Activated naive CD4-positive, alpha-beta T cell treated with anti-CD3 and anti-CD28 coated beads, Interleukin-2, amount 50 U/mL, for 24 hours (primary cell): ENCODE measurements around the gene GRID1.
"Not testable (repeated sequence)": the region's sequence is repeated elsewhere in the genome, so short reads cannot be mapped to it uniquely, and the experiment has no call there.

Source experiments
- H3K27ac Mint-ChIP-seq: one replicate; pipeline ENCODE4 v1.8.0; 2021; ENCODE audit warnings: mild to moderate bottlenecking, mixed read lengths
- H3K27me3 Mint-ChIP-seq: one replicate; pipeline ENCODE4 v1.8.0; 2021; ENCODE audit warnings: mixed read lengths
- H3K36me3 Mint-ChIP-seq: one replicate; pipeline ENCODE4 v1.8.0; 2021; ENCODE audit warnings: mixed read lengths
- H3K4me1 Mint-ChIP-seq: one replicate; pipeline ENCODE4 v1.8.0; 2021; ENCODE audit warnings: mixed read lengths
- H3K4me3 Mint-ChIP-seq: one replicate; pipeline ENCODE4 v1.8.0; 2021; ENCODE audit warnings: mild to moderate bottlenecking, mixed read lengths
- H3K9me3 Mint-ChIP-seq: one replicate; pipeline ENCODE4 v1.8.0; 2021; ENCODE audit warnings: mixed read lengths

The GRID1 gene

DNA sequence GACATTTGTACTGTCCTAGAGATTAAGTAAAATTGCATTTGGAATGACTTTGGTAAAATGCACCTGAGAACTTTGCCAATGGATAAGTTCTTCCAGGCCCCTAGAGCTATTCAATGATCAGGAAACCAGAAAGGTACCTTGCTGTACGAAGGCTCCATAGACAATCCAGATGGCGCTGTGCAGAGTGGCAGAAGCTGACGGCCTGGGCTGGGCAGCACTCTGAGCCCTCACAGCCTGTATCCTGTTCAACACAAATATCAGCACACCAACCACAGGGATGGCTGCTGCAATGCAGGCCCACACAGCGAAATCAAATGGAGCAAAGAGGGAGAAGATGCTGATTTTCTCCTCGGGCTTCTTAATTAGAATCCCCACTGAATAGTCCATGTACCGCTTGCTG is 642.4 kb downstream of the GRID1 start:
- no peaks in the 10 kb centered on the region for H3K36me3 Mint-ChIP-seq
- no peaks in the 10 kb centered on the region for H3K27me3 Mint-ChIP-seq
- no peaks in the 10 kb centered on the region for H3K4me1 Mint-ChIP-seq
- no peak overlapping the region for H3K4me3 Mint-ChIP-seq
- H3K9me3 Mint-ChIP-seq, result no peaks in the 10 kb centered on the region
- H3K27ac Mint-ChIP-seq, result no peak overlapping the region

DNA sequence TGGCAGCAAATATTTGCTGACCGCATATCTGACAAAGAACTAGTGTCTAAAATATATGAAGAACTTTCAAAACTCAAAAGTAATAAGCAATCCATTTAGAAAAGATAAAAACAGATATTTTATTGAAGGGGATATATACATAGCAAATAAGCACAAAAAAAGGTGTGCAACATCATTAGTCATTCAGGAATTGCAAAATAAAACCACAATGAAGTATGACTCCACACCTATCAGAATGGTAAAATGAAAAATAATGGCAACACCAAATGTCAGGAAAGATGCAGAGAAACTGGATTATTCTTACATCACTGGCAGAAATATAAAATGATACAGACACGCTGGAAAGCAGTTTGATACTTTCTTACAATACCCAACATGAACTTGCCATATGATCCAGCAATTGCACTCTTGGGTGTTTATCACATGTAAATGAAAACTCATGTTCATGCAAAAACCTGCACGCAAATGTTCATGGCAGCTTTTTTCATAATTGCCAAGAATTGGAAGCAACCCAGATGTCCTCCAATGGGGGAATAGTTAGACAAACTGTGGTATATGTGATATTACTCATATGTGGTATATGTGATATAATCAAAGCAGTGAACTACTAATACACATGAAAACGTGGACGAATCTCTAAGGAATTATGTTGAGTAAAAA is 645.5 kb downstream of the GRID1 start:
- Mint-ChIP-seq H3K36me3 (no peaks in the 10 kb centered on the region), H3K27ac (no peak overlapping the region), H3K4me3 (no peak overlapping the region), H3K27me3 (no peaks in the 10 kb centered on the region), H3K4me1 (no peaks in the 10 kb centered on the region), H3K9me3 (no peaks in the 10 kb centered on the region)

DNA sequence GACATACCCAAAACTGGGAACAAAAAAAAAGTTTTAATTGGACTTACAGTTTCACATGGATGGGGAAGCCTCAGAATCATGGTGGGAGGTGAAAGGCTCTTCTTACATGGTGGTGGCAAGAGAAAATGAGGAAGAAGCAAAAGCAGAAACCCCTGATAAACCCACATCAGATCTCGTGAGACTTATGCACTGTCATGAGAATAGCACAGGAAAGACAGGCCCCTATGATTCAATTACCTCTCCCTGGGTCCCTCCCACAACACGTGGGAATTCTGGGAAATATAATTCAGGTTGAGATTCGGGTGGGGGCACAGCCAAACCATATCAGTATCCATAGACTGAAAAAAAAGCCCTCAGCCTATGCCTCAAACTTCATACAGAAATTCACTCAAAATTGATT is 647.2 kb downstream of the GRID1 start:
- H3K36me3 Mint-ChIP-seq, result no peaks in the 10 kb centered on the region
- H3K4me1 Mint-ChIP-seq, result no peaks in the 10 kb centered on the region
- H3K27ac Mint-ChIP-seq, result no peak overlapping the region
- no peak overlapping the region for H3K4me3 Mint-ChIP-seq
- H3K27me3 Mint-ChIP-seq, result no peaks in the 10 kb centered on the region
- H3K9me3 Mint-ChIP-seq, result no peaks in the 10 kb centered on the region

DNA sequence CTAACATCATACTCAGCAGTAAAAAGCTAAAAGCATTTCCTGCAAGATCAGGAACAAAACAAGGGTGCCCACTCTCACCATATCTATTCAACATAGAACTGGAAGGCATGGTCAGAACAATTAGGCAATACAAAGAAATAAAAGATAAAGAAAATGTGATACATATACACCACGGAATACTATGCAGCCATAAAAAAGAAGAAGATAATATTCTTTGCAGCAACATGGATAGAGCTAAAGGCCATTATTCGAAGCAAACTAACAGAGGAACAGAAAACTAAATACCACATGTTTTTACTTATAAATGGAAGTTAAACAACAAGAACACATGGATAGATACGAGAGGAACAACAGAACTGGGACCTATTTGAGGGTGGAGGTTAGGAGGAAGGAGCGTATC is 652.7 kb downstream of the GRID1 start:
- Mint-ChIP-seq H3K4me1 (no peaks in the 10 kb centered on the region), H3K36me3 (no peaks in the 10 kb centered on the region), H3K4me3 (no peak overlapping the region), H3K27ac (no peak overlapping the region), H3K27me3 (no peaks in the 10 kb centered on the region), H3K9me3 (peaks cover 15% of the 10 kb centered on the region)

DNA sequence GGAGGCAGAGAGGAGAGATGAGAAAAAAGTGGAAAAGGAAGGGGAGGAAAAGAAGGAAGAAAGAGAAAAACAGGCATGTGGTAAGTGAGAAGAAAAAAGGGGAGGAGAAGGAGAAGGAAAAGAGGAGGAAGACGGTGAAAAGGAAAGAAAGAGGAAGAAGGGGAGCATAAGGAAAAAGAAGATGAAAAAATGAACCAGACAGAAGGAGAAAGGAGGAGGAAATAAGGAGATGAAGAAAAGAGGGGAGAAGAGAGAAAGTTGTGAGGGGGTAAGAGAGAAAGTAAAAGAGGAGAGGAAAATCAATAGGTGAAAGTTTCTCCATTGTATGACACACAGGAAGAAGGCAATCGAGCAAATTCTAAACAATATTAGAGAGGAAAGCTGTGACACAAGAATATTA is 663.8 kb downstream of the GRID1 start:
- Mint-ChIP-seq H3K36me3 (no peaks in the 10 kb centered on the region), H3K4me3 (no peak overlapping the region), H3K4me1 (no peaks in the 10 kb centered on the region), H3K27ac (no peak overlapping the region), H3K9me3 (no peaks in the 10 kb centered on the region), H3K27me3 (peaks cover 19% of the 10 kb centered on the region)

DNA sequence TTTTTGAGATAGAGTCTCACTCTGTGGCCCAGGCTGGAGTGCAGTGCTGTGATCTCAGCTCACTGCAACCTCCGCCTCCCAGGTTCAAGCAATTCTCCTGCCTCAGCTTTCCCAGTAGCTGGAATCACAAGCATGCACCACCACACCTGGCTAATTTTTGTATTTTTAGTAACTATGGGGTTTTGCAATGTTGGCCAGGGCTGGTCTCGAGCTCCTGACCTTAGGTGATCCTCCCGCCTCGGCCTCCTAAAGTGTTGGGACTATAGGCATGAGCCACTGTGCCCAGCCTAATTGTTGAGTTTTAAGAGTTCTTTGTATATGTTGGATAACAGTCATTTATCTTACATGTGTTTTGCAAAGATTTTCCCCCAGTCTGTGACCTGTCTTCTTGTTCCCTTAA is 667.5 kb downstream of the GRID1 start:
- H3K9me3 Mint-ChIP-seq, H3K4me1 Mint-ChIP-seq, H3K27ac Mint-ChIP-seq, H3K4me3 Mint-ChIP-seq, H3K36me3 Mint-ChIP-seq: not testable (repeated sequence)
- H3K27me3 Mint-ChIP-seq, result peaks cover 18% of the 10 kb centered on the region

DNA sequence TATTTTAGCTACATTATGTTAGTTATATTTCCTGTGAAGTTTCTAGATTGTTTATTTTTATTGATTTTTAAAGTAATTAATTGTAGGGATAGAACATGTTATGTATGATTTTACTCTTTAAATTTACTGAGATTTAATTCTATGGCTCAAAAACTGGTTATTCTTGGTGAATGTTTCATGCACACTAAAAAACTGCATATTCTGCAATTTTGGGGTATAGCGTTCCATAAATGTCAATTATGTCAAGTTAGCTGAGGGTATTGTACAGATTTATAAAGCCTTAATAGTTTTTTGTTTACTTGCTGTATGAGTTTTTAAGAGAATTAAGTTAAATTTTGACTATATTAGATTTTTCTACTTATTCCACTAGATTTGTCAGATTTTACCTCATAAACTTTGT is 669.7 kb downstream of the GRID1 start:
- peaks cover 5% of the 10 kb centered on the region for H3K9me3 Mint-ChIP-seq
- H3K4me1 Mint-ChIP-seq, result no peaks in the 10 kb centered on the region
- no peak overlapping the region for H3K27ac Mint-ChIP-seq
- H3K27me3 Mint-ChIP-seq, result peaks cover 15% of the 10 kb centered on the region
- H3K36me3 Mint-ChIP-seq, result no peaks in the 10 kb centered on the region
- no peak overlapping the region for H3K4me3 Mint-ChIP-seq

DNA sequence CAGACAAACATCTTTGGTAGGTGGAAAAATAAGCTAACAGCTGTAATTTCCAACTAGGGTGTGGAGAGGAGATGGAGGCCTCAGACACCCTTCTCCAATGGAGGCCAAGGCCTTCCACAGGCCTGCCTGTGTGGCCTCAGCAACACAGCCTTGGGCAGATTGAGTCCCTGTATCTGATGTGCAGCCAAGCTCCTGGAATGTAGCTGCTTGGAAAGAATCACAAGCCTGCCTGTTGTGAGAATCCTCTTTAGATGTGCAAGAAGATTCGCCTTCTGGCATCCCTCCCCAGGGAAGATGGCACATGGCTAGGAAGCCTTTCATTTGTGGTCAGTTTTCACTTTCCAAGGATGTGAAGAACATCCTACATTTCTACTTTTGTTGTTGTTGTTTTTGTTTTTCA is 684.0 kb downstream of the GRID1 start:
- no peak overlapping the region for H3K4me3 Mint-ChIP-seq
- H3K27me3 Mint-ChIP-seq, result peaks cover 2% of the 10 kb centered on the region
- H3K9me3 Mint-ChIP-seq, result no peaks in the 10 kb centered on the region
- H3K4me1 Mint-ChIP-seq, result no peaks in the 10 kb centered on the region
- H3K36me3 Mint-ChIP-seq, result no peaks in the 10 kb centered on the region
- H3K27ac Mint-ChIP-seq, result no peak overlapping the region

DNA sequence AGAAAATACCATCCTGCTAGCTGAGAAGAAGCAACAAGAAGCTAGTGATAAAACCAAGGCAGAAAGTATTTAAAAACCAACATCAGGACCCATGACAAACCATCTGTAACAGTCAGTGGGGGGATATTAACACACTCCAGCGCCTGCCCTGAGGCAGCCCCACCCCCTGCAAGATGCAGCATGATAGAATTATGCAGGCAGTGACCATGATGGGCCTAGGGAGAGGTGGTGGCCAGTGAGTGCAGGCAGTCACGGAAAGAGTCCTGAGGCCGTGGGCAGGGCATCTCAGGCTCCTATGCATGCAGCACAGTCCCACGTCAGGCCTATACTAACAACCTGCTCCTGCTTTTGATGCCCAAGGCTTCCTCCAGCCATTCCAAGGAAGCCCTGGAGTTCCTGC is 686.9 kb downstream of the GRID1 start:
- no peaks in the 10 kb centered on the region for H3K9me3 Mint-ChIP-seq
- no peaks in the 10 kb centered on the region for H3K36me3 Mint-ChIP-seq
- H3K27me3 Mint-ChIP-seq, result peaks cover 1% of the 10 kb centered on the region
- no peaks in the 10 kb centered on the region for H3K4me1 Mint-ChIP-seq
- no peak overlapping the region for H3K27ac Mint-ChIP-seq
- H3K4me3 Mint-ChIP-seq, result no peak overlapping the region

DNA sequence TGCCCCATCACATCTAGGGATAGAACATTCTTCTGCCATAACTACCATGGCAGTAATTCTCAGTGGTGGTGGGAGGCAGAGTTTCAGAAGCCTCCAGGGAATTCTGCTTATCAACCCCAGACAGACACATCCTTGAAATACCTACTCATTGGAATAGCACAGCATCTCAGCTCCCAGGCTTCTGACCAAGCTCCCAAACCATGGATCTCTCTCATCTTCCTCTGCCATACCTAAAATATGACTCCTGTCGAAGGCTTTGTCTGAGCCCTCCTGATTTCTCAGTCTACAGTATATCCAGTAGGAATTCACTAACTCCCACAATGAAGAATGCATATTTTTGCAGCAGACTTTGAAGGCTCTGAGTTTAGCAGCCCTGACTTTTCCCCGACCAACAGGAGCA is 687.5 kb downstream of the GRID1 start:
- H3K27ac Mint-ChIP-seq, result no peak overlapping the region
- no peaks in the 10 kb centered on the region for H3K36me3 Mint-ChIP-seq
- H3K9me3 Mint-ChIP-seq, result no peaks in the 10 kb centered on the region
- no peaks in the 10 kb centered on the region for H3K4me1 Mint-ChIP-seq
- peaks cover 1% of the 10 kb centered on the region for H3K27me3 Mint-ChIP-seq
- H3K4me3 Mint-ChIP-seq, result no peak overlapping the region

DNA sequence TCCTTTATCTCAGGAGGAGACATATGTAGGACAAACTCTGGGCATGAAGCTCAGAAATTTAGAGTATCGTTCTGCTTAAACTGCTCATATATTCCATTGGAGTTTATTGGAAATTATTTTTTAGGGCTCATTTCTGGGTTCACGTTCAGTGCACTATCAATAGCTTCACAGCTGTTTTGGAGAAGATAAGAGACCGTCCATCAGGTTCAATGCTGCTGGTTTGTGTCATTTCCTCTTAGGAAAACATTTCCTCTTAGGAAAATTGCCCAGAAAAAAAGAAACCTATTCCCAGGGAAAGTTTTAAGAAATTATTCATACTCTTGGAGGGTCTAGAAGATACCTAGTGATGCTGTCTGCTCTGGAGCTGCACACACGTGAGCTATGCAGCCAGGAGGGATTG is 691.7 kb downstream of the GRID1 start:
- Mint-ChIP-seq H3K27me3 (peaks cover 1% of the 10 kb centered on the region), H3K9me3 (no peaks in the 10 kb centered on the region), H3K4me1 (no peaks in the 10 kb centered on the region), H3K4me3 (no peak overlapping the region), H3K36me3 (peaks cover 4% of the 10 kb centered on the region), H3K27ac (no peak overlapping the region)

DNA sequence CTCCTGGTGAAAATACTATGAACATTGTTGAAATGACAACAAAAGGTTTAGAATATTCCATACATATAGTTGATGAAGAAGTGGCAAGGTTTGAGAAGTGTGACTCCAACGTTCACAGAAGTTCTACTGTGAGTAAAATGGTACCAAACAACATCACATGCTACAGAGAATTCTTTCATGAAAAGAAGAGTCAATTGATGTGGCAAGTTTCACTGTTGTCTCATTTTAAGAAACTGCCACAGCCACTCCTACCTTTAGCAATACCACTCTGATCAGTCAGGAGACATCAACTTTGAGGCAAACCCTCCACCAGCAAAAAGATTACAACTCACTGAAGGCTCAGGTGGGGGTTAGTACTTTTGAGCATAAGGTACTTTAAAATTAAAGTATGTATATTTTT is 693.3 kb downstream of the GRID1 start:
- no peaks in the 10 kb centered on the region for H3K9me3 Mint-ChIP-seq
- H3K4me1 Mint-ChIP-seq, result no peaks in the 10 kb centered on the region
- no peak overlapping the region for H3K4me3 Mint-ChIP-seq
- H3K27ac Mint-ChIP-seq, result no peak overlapping the region
- peaks cover 1% of the 10 kb centered on the region for H3K27me3 Mint-ChIP-seq
- peaks cover 4% of the 10 kb centered on the region for H3K36me3 Mint-ChIP-seq

DNA sequence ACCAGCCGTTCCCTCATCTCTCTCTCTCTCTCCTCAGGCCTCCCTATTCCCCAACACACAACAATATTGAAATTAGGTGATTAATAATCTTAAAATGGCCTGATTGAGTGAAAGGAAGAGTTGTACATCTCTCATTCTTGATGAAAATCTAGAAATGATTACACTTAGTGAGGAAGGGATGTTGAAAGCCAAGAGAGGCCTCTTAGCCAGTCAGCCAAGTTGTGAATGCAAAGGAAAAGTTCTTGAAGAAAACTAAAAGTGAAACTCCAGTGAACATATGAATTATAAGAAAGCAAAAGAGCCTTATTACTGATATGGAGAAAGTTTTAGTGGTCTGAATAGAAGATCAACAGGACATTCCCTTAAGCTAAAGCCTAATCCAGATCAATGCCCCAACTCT is 695.1 kb downstream of the GRID1 start:
- Mint-ChIP-seq H3K9me3 (no peaks in the 10 kb centered on the region), H3K4me3 (no peak overlapping the region), H3K27me3 (no peaks in the 10 kb centered on the region), H3K36me3 (peaks cover 4% of the 10 kb centered on the region), H3K27ac (no peak overlapping the region), H3K4me1 (no peaks in the 10 kb centered on the region)

DNA sequence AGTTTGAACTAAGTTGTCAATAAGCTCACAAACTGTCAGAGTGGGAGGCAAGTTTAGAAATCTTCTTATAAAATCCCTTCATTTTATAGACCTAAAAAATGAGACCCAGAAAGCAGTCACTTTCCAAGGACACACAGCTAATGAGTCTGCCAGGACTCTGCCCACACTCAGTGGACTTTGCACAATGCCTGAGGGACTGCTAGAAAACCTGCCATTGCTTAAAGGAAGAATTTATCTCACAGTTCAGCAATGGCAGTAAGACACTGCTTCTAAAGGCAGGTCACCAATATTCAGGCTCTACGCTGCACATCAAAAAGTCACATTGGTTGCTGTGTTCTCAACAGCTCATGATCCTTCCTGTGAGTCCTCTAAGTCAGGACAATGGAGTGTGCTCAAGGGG is 698.1 kb downstream of the GRID1 start:
- Mint-ChIP-seq H3K27ac (no peak overlapping the region), H3K4me3 (no peak overlapping the region), H3K36me3 (peaks cover 4% of the 10 kb centered on the region), H3K4me1 (no peaks in the 10 kb centered on the region), H3K9me3 (no peaks in the 10 kb centered on the region), H3K27me3 (no peaks in the 10 kb centered on the region)

DNA sequence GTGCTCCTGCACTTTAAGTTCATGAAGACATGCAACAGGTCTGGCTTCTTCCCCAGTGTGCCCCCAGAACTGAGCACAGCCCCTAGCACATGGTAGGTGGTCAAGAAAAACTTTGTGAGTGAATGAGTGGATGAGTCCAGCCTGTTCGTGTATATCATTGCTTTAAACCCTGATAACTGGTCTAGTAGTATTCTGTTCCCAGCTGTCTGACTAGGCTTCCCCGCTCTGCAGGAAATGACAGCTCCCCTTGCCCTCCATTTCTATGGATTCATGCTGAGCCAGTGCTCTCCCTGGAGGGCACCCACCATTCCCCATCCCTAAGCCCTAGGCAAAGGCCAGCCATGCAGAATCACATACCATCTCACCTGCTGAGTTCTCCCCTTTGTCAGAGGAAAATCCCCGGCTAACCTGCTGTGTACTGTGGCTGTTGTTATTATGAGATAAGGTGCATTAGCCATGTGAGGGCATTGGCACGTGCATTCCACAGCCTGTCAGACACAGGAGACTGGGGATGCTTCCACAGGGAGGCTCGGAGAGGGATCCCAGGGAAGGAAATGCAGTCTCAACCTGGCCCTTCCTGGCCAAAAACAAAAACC is 698.9 kb downstream of the GRID1 start:
- Mint-ChIP-seq H3K27me3 (no peaks in the 10 kb centered on the region), H3K36me3 (peaks cover 4% of the 10 kb centered on the region)

DNA sequence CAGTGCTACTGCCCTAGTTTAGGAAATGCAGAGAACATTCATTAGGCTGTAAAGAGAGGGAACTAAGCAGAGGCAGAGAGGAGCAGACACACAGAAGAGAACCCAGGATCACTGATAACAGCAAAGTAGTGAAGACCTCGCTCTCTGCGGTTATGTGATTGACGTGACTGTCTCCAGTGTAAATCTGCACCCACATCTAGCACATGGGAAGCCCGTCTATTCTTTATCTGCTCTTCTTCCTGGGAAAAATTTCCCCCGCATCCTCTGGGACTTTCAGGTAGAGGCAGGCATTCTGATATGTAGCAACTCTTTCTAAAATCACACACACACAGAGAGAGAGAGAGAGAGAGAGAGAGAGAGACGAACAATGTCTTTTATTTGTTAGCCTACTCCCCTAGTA is 699.6 kb downstream of the GRID1 start:
- H3K27ac Mint-ChIP-seq, result no peak overlapping the region
- no peak overlapping the region for H3K4me3 Mint-ChIP-seq
- H3K36me3 Mint-ChIP-seq, result peaks cover 4% of the 10 kb centered on the region
- H3K4me1 Mint-ChIP-seq, result no peaks in the 10 kb centered on the region
- H3K9me3 Mint-ChIP-seq, result no peaks in the 10 kb centered on the region
- no peaks in the 10 kb centered on the region for H3K27me3 Mint-ChIP-seq

More for the DNA sequence above, 698.9 kb downstream of the GRID1 start:
- H3K4me3 Mint-ChIP-seq, result no peak overlapping the region
- H3K9me3 Mint-ChIP-seq, result no peaks in the 10 kb centered on the region
- H3K27ac Mint-ChIP-seq, result no peak overlapping the region
- no peaks in the 10 kb centered on the region for H3K4me1 Mint-ChIP-seq

DNA sequence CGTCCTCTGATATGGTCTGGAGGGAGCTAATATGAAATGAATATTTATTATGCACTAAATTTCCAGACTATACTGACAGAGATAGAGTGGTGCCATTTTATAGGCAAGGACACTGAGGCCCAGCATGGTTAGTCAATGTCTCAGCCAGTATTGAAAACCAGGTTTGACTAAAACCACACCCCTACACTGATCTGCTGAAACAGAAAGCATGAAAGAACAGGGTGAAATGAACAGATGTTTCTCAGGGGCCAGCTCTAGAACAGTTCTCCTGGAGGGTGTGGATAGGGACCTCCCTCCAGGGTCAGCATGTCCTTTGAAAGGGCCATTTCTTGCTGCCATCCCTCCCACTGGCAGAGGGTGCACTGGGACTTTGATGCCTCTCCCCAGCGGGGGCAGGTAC is 700.5 kb downstream of the GRID1 start:
- H3K9me3 Mint-ChIP-seq, result no peaks in the 10 kb centered on the region
- no peaks in the 10 kb centered on the region for H3K27me3 Mint-ChIP-seq
- peaks cover 4% of the 10 kb centered on the region for H3K36me3 Mint-ChIP-seq
- H3K4me3 Mint-ChIP-seq, result no peak overlapping the region
- H3K27ac Mint-ChIP-seq, result no peak overlapping the region
- H3K4me1 Mint-ChIP-seq, result no peaks in the 10 kb centered on the region
